CD4-positive, CD25-positive, alpha-beta regulatory T cell (primary cell): ENCODE data around the gene CCN5. TPM values are rescaled to one million over a fixed set of nuclear protein-coding genes. Genes with fewer than 3 reads are reported as not detected.
A peak's percentile ranks its signal among the peaks of the same experiment; 100 is the strongest.

Source experiments
- ATAC-seq, 2 donors: fragments of 150-1000 bp; cut with Tn5 transposase; one replicate each; pipeline ENCODE4 v1.10.0; 2021; ENCODE audit warnings: low read depth in 2 of 2, moderate number of reproducible peaks in 2 of 2, moderate library complexity in 1 of 2
- DNase-seq, 3 donors: peaks; one replicate each; pipeline versions ENCODE4 v3.0.0 to v3.0.0-alpha.2; 2012 to 2022; ENCODE audit warnings: mixed read lengths in 1 of 3
- H3K27ac ChIP-seq: one replicate; pipeline ENCODE4 v1.7.0; 2013; ENCODE audit warnings: mild to moderate bottlenecking, low read length; ENCODE audit not compliant: insufficient read depth, poor library complexity, severe bottlenecking
- H3K27me3 ChIP-seq: one replicate; pipeline ENCODE4 v1.7.0; 2013; ENCODE audit warnings: low read length; ENCODE audit not compliant: control insufficient read depth, insufficient read depth
- H3K36me3 ChIP-seq: one replicate; pipeline ENCODE4 v1.7.0; 2013; ENCODE audit warnings: mild to moderate bottlenecking, low read length, moderate library complexity; ENCODE audit not compliant: control insufficient read depth, insufficient read depth
- H3K4me1 ChIP-seq: 2 replicates; pipeline ENCODE4 v1.7.0; 2013; ENCODE audit warnings: mild to moderate bottlenecking, low read length; ENCODE audit not compliant: insufficient read depth, control insufficient read depth, poor library complexity, severe bottlenecking
- H3K4me3 ChIP-seq: one replicate; pipeline ENCODE4 v1.7.0; 2013; ENCODE audit warnings: low read depth, mild to moderate bottlenecking, low read length, moderate library complexity
- H3K9me3 ChIP-seq, 2 experiments: 1 replicate in 1 of 2; 2 replicates in 1 of 2; pipeline ENCODE4 v1.7.0; 2013; ENCODE audit warnings: low read length in 2 of 2, mild to moderate bottlenecking in 1 of 2, moderate library complexity in 1 of 2; ENCODE audit not compliant: control insufficient read depth in 2 of 2
- H3K27ac Mint-ChIP-seq, 3 donors: one replicate each; pipeline ENCODE4 v1.8.0; 2020 to 2022; ENCODE audit warnings: mild to moderate bottlenecking in 3 of 3, mixed read lengths in 3 of 3, moderate library complexity in 2 of 3
- H3K27me3 Mint-ChIP-seq: one replicate; pipeline ENCODE4 v1.8.0; 2022; ENCODE audit warnings: mild to moderate bottlenecking, mixed read lengths
- H3K36me3 Mint-ChIP-seq: one replicate; pipeline ENCODE4 v1.8.0; 2020; ENCODE audit warnings: mixed read lengths
- H3K4me1 Mint-ChIP-seq, 4 donors: one replicate each; pipeline ENCODE4 v1.8.0; 2020 to 2022; ENCODE audit warnings: mixed read lengths in 4 of 4, mild to moderate bottlenecking in 1 of 4
- H3K4me3 Mint-ChIP-seq, 4 donors: one replicate each; pipeline ENCODE4 v1.8.0; 2020 to 2022; ENCODE audit warnings: mild to moderate bottlenecking in 4 of 4, mixed read lengths in 4 of 4, moderate library complexity in 3 of 4
- H3K9me3 Mint-ChIP-seq, 7 donors: one replicate each; pipeline ENCODE4 v1.8.0; 2020 to 2022; ENCODE audit warnings: mixed read lengths in 7 of 7, mild to moderate bottlenecking in 3 of 7, moderate library complexity in 2 of 7
- polyA plus RNA-seq, 4 donors: library from polyadenylated mRNA; unstranded; fragments of 300-500 nt; fragmentation: Illumina TruSeq; gene quantifications; one replicate each; pipeline ENCODE4 v1.2.3, GENCODE V29; 2021
- total RNA-seq: library from RNA; stranded (reverse); gene quantifications from one replicate; pipeline ENCODE4 v1.2.3, GENCODE V29; 2022

CCN5 gene
- total and polyA plus RNA-seq, 5 donors from 2014 or later, result not detected

DNA sequence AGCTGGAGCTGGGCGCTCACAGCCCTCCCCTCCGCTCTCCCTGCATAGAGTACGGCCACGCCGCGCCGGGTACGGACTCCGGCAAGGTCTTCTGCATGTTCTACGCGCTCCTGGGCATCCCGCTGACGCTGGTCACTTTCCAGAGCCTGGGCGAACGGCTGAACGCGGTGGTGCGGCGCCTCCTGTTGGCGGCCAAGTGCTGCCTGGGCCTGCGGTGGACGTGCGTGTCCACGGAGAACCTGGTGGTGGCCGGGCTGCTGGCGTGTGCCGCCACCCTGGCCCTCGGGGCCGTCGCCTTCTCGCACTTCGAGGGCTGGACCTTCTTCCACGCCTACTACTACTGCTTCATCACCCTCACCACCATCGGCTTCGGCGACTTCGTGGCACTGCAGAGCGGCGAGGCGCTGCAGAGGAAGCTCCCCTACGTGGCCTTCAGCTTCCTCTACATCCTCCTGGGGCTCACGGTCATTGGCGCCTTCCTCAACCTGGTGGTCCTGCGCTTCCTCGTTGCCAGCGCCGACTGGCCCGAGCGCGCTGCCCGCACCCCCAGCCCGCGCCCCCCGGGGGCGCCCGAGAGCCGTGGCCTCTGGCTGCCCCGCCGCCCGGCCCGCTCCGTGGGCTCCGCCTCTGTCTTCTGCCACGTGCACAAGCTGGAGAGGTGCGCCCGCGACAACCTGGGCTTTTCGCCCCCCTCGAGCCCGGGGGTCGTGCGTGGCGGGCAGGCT, 35.1 kb downstream of the CCN5 start:
- H3K4me1 ChIP-seq, result peaks cover 9% of the 10 kb centered on the region
- ATAC-seq, result no peak
- no peaks in the 10 kb centered on the region for H3K9me3 ChIP-seq
- H3K27me3 ChIP-seq, result peaks cover 21% of the 10 kb centered on the region
- Mint-ChIP-seq H3K27me3 (peaks cover 36% of the 10 kb centered on the region), H3K27ac (no peak overlapping the region), H3K4me3 (no peak overlapping the region), H3K9me3 (no peaks in the 10 kb centered on the region), H3K4me1 (peaks cover 0 to 7% (median 4%) of the 10 kb centered on the region in 4 donors), H3K36me3 (no peaks in the 10 kb centered on the region)
- no peak overlapping the region for H3K4me3 ChIP-seq
- no peaks in the 10 kb centered on the region for H3K36me3 ChIP-seq
- H3K27ac ChIP-seq, result no peak overlapping the region
- DNase-seq, result no peak

DNA sequence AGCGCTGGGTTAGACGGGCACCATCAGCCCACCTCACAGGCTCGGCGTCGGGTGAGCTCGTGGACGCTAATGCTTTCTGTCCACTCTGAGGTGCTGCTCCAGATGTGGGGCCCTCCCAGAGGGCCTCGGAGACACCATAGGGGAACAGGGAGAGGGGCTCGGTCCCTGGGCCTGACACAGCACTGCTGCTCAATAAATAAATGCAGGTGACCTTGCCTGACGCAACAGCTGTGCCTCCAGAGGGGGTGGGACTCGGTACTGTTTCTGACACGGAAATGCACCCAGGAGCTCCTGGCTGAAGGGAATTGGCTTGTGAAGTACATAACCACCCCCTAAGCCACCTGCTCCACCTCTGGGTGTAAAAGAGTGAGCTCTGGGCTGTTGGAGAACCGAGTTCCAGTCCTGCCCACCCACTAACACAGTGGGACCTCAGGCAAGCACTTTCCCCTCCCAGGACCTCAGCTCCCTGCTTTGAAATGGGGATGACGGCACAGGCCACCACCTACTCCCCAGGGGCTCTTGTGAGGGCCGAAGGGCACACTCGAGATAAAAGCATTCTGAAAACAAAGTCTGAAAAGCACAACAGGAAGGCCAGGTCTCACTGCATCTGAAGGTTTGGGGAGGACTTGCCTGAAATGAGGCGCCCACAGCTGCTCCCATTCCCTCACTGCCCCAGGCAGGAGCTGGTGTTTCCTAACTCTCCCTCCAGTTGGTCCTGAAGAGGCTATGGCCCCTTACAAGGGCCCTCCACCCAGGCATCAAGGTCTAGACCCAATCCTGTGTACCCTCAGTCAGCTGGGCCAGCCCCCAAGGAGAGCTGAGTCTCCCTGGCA, 37.1 kb downstream of the CCN5 start:
- peaks cover 23% of the 10 kb centered on the region for H3K27me3 Mint-ChIP-seq
- DNase-seq (no peak), ATAC-seq (no peak)
- H3K27ac Mint-ChIP-seq, result no peak overlapping the region
- Histone ChIP-seq H3K4me1 (no peaks in the 10 kb centered on the region), H3K9me3 (no peaks in the 10 kb centered on the region), H3K36me3 (no peaks in the 10 kb centered on the region), H3K27ac (no peak overlapping the region), H3K4me3 (no peak overlapping the region), H3K27me3 (peaks cover 9% of the 10 kb centered on the region)
- H3K9me3 Mint-ChIP-seq, result no peaks in the 10 kb centered on the region
- no peaks in the 10 kb centered on the region for H3K36me3 Mint-ChIP-seq
- no peak overlapping the region for H3K4me3 Mint-ChIP-seq
- H3K4me1 Mint-ChIP-seq, result peaks cover 0 to 1% (median 0%) of the 10 kb centered on the region in 4 donors

DNA sequence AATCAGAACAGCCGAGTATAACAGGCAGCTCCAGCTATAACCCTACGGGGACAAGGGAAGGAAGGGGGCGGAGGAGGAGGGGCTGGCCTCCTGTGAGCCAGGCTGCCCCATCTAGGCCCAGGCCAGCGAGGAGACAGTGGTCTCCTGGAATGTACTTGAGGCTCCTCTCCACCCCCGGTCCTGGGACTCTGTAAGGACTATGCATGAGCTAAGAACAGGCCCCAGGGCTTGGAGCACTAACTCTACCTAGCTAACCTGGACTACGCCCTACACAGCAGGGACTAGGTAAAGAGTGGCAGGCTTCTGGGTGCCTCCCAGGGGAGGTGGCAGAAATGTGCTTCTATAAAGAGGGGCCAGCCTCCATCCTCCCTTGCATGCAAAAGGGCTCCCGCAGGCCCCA, 39.4 kb downstream of the CCN5 start:
- DNase-seq, result no peak
- H3K27me3 ChIP-seq, result no peaks in the 10 kb centered on the region
- no peaks in the 10 kb centered on the region for H3K36me3 ChIP-seq
- H3K4me3 Mint-ChIP-seq, result no peak overlapping the region
- H3K36me3 Mint-ChIP-seq, result no peaks in the 10 kb centered on the region
- H3K9me3 ChIP-seq, result no peaks in the 10 kb centered on the region
- no peaks in the 10 kb centered on the region for H3K4me1 ChIP-seq
- no peak overlapping the region for H3K4me3 ChIP-seq
- no peak overlapping the region for H3K27ac Mint-ChIP-seq
- H3K27me3 Mint-ChIP-seq, result peaks cover 11% of the 10 kb centered on the region
- no peak overlapping the region for H3K27ac ChIP-seq
- H3K4me1 Mint-ChIP-seq, result no peaks in the 10 kb centered on the region
- no peaks in the 10 kb centered on the region for H3K9me3 Mint-ChIP-seq
- no peak for ATAC-seq

DNA sequence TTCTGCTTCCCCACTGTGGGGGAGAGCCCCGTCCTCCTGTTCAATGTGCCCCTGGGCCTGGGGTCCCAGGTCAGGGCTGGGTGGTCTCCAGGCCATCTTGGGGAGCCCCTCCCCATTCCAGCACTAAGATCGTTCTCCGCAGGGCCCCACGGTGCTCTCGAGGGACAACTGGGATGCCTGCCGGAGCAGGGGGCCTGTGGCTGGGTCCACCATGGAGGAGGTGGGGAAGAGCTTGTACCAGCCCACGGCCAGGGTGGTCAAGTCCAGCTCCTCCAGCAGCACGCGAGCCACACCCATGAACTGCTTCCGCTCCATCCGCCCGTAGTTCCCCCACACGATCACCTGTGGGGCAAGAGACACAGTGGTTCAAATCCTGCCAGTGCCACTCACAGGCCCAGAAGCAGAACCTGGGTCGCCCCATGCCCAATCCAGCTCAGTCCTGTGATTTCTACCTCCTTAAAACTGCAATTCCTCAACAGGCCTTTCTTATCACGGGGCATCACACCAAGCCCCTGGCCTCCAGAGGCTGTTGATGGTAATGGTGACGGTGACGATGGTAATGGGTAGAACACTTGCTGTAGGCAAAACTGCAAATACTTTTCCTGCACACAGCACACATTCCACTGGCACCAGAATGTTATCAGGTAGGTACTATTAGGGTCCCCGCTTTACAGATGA, 41.0 kb downstream of the CCN5 start:
- no peak overlapping the region for H3K27ac Mint-ChIP-seq

DNA sequence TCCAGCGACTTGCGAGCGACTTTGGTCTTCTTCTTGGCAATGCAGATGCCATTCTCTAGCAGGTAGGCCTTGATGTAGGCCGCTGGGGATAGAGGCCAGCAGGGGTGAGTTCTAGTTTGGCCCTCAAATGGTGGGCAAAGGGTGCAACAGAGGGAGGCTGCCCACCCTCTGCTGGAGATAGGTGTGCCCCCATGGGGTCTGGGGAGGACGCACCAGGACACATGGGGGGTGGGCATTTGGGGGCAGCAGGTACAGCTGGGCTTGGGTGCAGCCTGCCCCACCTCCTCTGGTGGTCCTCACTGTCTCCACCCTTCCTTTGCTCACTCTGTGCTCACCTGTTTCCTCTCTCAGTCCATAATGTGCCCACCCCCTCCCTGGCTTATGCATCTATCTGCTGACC, 41.8 kb downstream of the CCN5 start:
- Mint-ChIP-seq H3K27ac (peak overlapping the region in 1 of 3 donors; percentile 84), H3K4me1 (no peaks in the 10 kb centered on the region), H3K36me3 (no peaks in the 10 kb centered on the region), H3K27me3 (peaks cover 12% of the 10 kb centered on the region), H3K4me3 (no peak overlapping the region), H3K9me3 (no peaks in the 10 kb centered on the region)
- Histone ChIP-seq H3K27me3 (peaks cover 2% of the 10 kb centered on the region), H3K27ac (no peak overlapping the region), H3K4me1 (no peaks in the 10 kb centered on the region), H3K9me3 (no peaks in the 10 kb centered on the region), H3K36me3 (no peaks in the 10 kb centered on the region), H3K4me3 (no peak overlapping the region)
- no peak for DNase-seq
- ATAC-seq, result no peak

More for the DNA sequence above, 41.0 kb downstream of the CCN5 start:
- DNase-seq (no peak), ATAC-seq (no peak)
- H3K4me3 ChIP-seq, result no peak overlapping the region
- no peaks in the 10 kb centered on the region for H3K9me3 ChIP-seq
- H3K36me3 ChIP-seq, result no peaks in the 10 kb centered on the region
- Mint-ChIP-seq H3K4me3 (no peak overlapping the region), H3K27me3 (peaks cover 16% of the 10 kb centered on the region), H3K36me3 (no peaks in the 10 kb centered on the region), H3K4me1 (no peaks in the 10 kb centered on the region), H3K9me3 (no peaks in the 10 kb centered on the region)
- peaks cover 2% of the 10 kb centered on the region for H3K27me3 ChIP-seq
- no peak overlapping the region for H3K27ac ChIP-seq
- no peaks in the 10 kb centered on the region for H3K4me1 ChIP-seq

DNA sequence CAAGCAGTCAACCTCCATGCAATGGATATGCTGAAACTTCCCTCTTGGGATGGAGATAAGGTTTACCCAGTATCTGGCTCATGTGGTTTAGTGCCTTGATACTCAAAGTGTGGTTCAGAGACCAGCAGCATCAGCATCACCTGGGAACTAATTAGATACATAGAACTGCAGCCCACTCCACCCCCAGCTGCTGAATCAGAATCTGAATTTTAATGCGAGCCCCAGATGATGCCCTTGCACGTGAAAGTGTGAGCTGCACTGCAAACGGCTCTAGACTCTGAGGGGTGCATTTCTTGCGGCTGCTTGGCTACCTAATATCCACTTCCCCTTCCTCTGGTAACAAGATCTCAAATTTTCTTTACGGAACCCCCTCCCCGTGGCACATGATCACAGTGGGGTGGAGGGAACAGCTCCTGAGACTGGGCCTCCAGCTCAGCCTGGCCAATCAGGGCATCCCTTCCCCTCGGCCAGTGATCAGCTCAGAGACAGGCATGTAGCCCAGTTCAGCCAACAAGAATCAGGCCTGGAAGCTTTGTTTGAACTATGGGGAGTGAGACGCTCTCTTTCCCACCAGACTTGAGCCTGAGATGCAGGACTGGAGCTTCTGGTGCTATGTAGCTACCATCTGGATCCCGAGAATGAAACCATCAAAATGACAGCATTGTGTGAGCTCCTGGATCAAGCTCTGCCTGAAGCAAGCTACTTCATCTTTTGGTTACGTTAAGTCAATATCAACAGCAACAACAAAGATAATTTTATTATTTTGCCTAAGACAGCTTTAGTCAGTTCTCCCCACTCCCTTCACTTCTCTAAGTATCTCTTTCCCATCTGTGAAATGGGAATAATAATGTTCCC, 43.3 kb downstream of the CCN5 start:
- H3K9me3 ChIP-seq, result no peaks in the 10 kb centered on the region
- no peaks in the 10 kb centered on the region for H3K36me3 Mint-ChIP-seq
- DNase-seq, result no peak
- peaks cover 9% of the 10 kb centered on the region for H3K27me3 Mint-ChIP-seq
- no peaks in the 10 kb centered on the region for H3K36me3 ChIP-seq
- no peak overlapping the region for H3K27ac Mint-ChIP-seq
- H3K27ac ChIP-seq, result no peak overlapping the region
- H3K4me1 Mint-ChIP-seq, result no peaks in the 10 kb centered on the region
- peaks cover 2% of the 10 kb centered on the region for H3K27me3 ChIP-seq
- H3K4me1 ChIP-seq, result no peaks in the 10 kb centered on the region
- no peak for ATAC-seq
- no peak overlapping the region for H3K4me3 Mint-ChIP-seq
- no peak overlapping the region for H3K4me3 ChIP-seq
- H3K9me3 Mint-ChIP-seq, result no peaks in the 10 kb centered on the region

DNA sequence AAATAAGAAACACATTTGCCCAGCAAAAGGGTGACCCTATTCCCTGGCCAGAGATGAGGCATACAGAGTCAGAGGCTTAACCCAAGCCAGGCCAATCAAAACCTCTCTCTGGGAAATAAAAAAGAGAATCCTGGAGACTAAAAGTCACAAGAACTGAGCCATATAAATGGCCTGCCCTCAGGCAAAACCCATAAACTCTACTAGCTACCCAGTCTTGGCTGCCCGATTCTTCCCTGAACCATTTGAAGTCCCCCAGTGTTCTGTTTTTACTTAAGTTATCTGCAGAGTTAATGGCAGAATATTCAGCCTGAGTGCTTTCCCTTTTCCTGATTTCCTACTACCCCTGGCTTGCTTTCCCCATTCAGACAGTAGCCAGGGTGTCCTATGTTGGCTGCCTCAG, 44.4 kb downstream of the CCN5 start:
- Mint-ChIP-seq H3K27ac (no peak overlapping the region), H3K4me1 (no peaks in the 10 kb centered on the region), H3K9me3 (no peaks in the 10 kb centered on the region), H3K4me3 (no peak overlapping the region), H3K36me3 (no peaks in the 10 kb centered on the region), H3K27me3 (peaks cover 9% of the 10 kb centered on the region)
- Histone ChIP-seq H3K36me3 (no peaks in the 10 kb centered on the region), H3K4me1 (no peaks in the 10 kb centered on the region), H3K27me3 (peaks cover 2% of the 10 kb centered on the region), H3K27ac (no peak overlapping the region), H3K9me3 (no peaks in the 10 kb centered on the region), H3K4me3 (no peak overlapping the region)
- no peak for DNase-seq
- no peak for ATAC-seq
